Transverse colon (tissue), 4 donors: ENCODE measurements around the gene IL1A. TPM values are rescaled to one million over a fixed set of nuclear protein-coding genes. Genes with fewer than 3 reads are reported as not detected.

Experiments used
- DNase-seq: peaks from one replicate; pipeline ENCODE4 v3.0.0-alpha.2; 2019
- H3K27ac ChIP-seq, 4 donors: fragments of 200-600 bp; sonication (generic); 2 replicates each; pipeline ENCODE4 v1.5.1; 2016 to 2018; ENCODE audit warnings: inconsistent platforms in 4 of 4
- H3K27me3 ChIP-seq: fragments of 200-600 bp; sonication (generic); 2 replicates; pipeline ENCODE4 v1.5.1; 2017; ENCODE audit warnings: inconsistent platforms
- H3K36me3 ChIP-seq, 4 donors: fragments of 200-600 bp; sonication (generic); 2 replicates each; pipeline ENCODE4 v1.5.1; 2017 to 2019; ENCODE audit warnings: inconsistent platforms in 4 of 4
- H3K4me1 ChIP-seq, 4 donors: fragments of 200-600 bp; sonication (generic); 2 replicates each; pipeline ENCODE4 v1.5.1; 2017 to 2020; ENCODE audit warnings: inconsistent platforms in 4 of 4
- H3K4me3 ChIP-seq, 4 donors: fragments of 200-600 bp; sonication (generic); 1 replicate in 1 of 4; 2 replicates in 3 of 4; pipeline versions ENCODE4 v1.5.1 to v1.6.1; 2017 to 2019; ENCODE audit warnings: inconsistent platforms in 4 of 4
- H3K9me3 ChIP-seq, 2 donors: fragments of 200-600 bp; sonication (generic); 2 replicates each; pipeline ENCODE4 v1.5.1; 2017 to 2019; ENCODE audit warnings: inconsistent platforms in 2 of 2
- EP300 ChIP-seq: sonication (generic); formaldehyde crosslinking; IDR thresholded peaks from one replicate; pipeline ENCODE4 v1.6.1; 2017; ENCODE audit warnings: antibody characterized with exemption, low read depth
- POLR2A ChIP-seq: fragments of 450-650 bp; IDR thresholded peaks from one replicate; pipeline ENCODE4 v1.6.1; 2016; ENCODE audit warnings: antibody characterized with exemption, mild to moderate bottlenecking, moderate library complexity
- POLR2AphosphoS5 ChIP-seq, 3 donors: sonication (generic); formaldehyde crosslinking; IDR thresholded peaks; one replicate each; pipeline ENCODE4 v1.6.1; 2016; ENCODE audit warnings: antibody characterized with exemption in 3 of 3
- WGBS, 2 donors: methylation state at CpG; one replicate each; pipeline ENCODE4 v1.1.5; 2018; ENCODE audit warnings: low coverage in 1 of 2; 5-methylcytosine and 5-hydroxymethylcytosine counted together
- in situ Hi-C, 4 donors: fragments of 200-750 bp; cut with MboI; loops; one replicate each; pipeline versions ENCODE4 v1.15.0 to v1.15.1; 2017; ENCODE audit warnings: low sequenced_read_pairs in 3 of 4, low pct_ligation_motif_present in 1 of 4, low pct_unique_long_range_greater_than_20kb in 1 of 4
- intact Hi-C: fragments of 100-400 bp; cut with DNase I; formaldehyde crosslinking; loops from one replicate; pipeline ENCODE4 v1.15.1; 2023; ENCODE audit warnings: low total_unique reads
- total RNA-seq, 4 donors: library from RNA; depleted of rRNA; stranded (reverse); fragments of >200 nt; gene quantifications; one replicate each; pipeline ENCODE4 v1.1.0, GENCODE V29; 2016
- TF ChIP-seq, protein P1 (sequence below), 5 experiments: fragments of 200-600 bp in 3 of 5; fragments of 450-650 bp in 2 of 5; sonication (generic) in 3 of 5; IDR thresholded peaks; 1 replicate in 2 of 5; 2 replicates in 3 of 5; pipeline ENCODE4 v1.5.1; 2016 to 2017; ENCODE audit warnings: antibody characterized with exemption in 5 of 5, inconsistent platforms in 3 of 5, mild to moderate bottlenecking in 2 of 5, moderate library complexity in 1 of 5

IL1A gene
- total RNA-seq, 4 donors from 2014 or later = not detected

DNA sequence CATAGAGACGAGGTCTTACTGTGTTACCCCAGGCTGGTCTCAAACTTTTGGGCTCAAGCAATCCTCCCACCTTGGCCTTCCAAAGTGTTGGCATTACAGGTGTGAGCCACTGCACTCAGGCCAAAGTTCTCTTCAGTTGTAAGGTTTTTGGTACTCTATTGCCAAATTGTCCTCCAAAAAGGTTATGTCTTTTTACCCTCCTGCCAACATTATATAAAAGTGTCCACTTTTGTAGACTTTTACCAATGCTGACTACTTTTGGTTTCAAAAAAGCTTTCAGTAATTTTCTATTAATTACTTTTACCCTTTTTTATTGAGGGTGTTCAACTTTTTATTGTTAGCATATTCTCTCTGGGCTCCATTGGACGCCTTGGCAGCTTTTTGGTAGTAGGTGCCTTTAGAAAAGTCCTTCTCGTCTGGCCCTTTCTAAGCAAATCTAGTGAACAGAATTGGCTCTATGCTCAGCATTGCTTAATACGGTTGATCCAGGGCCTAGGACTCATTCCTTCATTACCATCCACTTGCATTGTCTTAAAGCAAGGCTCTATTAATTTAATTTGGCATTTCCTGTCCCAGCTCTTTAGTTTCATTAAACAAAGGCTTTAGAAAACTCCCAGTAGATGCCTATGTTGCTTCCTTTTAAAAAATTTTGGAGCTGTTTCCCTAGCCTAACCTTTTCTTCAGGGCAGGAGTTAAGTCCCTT is 16.7 kb upstream of the IL1A start:
- Histone ChIP-seq H3K4me3 (no peak overlapping the region), H3K9me3 (no peaks in the 10 kb centered on the region), H3K27ac (no peak overlapping the region), H3K36me3 (no peaks in the 10 kb centered on the region), H3K4me1 (no peaks in the 10 kb centered on the region), H3K27me3 (no peaks in the 10 kb centered on the region)
- TF ChIP-seq POLR2AphosphoS5 (IDR thresholded peaks at IDR 0.05) = no peak
- TF ChIP-seq POLR2A = no peak
- TF ChIP-seq, protein P1, sequence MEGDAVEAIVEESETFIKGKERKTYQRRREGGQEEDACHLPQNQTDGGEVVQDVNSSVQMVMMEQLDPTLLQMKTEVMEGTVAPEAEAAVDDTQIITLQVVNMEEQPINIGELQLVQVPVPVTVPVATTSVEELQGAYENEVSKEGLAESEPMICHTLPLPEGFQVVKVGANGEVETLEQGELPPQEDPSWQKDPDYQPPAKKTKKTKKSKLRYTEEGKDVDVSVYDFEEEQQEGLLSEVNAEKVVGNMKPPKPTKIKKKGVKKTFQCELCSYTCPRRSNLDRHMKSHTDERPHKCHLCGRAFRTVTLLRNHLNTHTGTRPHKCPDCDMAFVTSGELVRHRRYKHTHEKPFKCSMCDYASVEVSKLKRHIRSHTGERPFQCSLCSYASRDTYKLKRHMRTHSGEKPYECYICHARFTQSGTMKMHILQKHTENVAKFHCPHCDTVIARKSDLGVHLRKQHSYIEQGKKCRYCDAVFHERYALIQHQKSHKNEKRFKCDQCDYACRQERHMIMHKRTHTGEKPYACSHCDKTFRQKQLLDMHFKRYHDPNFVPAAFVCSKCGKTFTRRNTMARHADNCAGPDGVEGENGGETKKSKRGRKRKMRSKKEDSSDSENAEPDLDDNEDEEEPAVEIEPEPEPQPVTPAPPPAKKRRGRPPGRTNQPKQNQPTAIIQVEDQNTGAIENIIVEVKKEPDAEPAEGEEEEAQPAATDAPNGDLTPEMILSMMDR (IDR thresholded peaks at IDR 0.05) = no peak
- TF ChIP-seq EP300 = no peak
- 90 to 95% methylated on average over 3 to 4 of the region's 4 CpGs for WGBS, 2 donors
- in situ Hi-C loops = no loop called here
- intact Hi-C loops = no loop called here
- DNase-seq = no peak

DNA sequence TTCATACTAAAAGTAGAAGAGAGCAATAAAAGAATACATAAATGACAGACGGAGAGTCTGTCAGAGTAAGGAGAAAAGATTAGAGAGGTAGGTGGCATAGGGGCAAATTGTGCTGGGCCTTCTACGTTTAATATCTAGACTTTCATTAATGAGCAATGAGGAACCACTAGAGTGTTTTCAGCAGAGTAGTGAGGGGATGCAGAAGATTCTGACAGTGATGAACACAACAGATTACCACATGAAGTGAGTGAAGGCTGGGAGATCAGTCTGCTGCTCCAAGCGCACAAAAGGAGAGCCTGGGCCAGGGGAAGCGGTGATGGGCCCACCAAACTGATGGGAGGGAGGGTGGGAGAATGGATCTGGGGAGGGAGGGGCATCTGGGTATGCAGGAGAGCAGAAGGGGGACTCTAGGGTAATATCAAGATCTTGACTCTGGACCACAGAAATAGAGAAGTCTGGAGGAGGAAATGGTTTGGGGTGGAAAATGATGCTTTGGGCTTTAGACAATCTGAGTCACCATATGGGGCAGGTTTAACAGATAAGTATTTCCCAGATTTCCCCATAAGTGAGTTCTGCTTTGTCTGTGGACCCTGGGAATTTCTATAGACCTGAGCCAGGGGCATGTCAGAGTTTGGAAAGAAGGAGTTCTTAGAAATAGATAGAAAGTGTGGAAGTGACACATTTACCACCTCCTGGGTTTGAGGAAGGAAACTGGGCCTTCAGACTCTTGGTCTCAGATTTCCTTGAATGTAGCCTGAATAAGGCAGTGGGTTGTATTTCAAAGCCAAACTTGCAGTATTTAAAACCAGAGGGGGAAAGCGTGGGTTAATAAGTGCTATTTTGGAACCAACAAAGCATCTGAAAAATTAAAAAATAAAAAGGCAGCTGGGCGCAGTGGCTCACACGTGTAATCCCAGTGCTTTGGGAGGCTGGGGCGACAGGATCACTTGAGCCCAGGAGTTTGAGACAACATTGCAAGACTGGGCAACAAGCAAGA is 15.0 kb upstream of the IL1A start:
- no peaks in the 10 kb centered on the region for H3K27me3 ChIP-seq
- H3K27ac ChIP-seq = no peak overlapping the region
- in situ Hi-C loops (no loop called here), intact Hi-C loops (no loop called here)
- H3K4me1 ChIP-seq = peaks cover 0 to 8% (median 1%) of the 10 kb centered on the region in 4 donors
- no peak for TF ChIP-seq POLR2A
- TF ChIP-seq EP300 = no peak
- DNase-seq = no peak
- WGBS, 2 donors = 75 to 90% methylated on average over 6 to 8 of the region's 8 CpGs
- H3K4me3 ChIP-seq = no peak overlapping the region
- no peaks in the 10 kb centered on the region for H3K36me3 ChIP-seq
- no peaks in the 10 kb centered on the region for H3K9me3 ChIP-seq

DNA sequence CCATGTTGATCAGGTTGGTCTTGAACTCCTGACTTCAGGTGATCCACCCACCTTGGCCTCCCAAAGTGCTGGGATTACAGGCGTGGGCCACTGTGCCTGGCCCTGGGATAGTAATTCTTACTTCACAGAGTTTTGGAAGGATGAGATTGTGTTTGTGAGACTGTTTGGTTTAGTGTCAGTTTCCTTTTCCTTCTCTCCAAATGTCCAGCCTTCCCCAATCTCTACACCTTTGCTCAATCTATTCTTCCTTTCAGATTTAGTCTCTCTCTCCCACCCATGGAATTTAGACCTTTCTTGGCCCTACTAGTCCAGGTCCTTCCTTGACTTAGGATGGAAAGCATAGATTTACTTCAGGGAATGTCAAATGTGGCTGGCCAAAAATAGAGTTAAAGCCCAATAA is 12.2 kb upstream of the IL1A start:
- intact Hi-C loops = no loop called here
- in situ Hi-C loops = no loop called here
- DNase-seq = no peak
- H3K4me3 ChIP-seq = no peak overlapping the region
- WGBS, 2 donors = 0% methylated on average over 1 of the region's 1 CpG; no CpG with 5 or more reads in 1 of the 2 donors
- no peaks in the 10 kb centered on the region for H3K9me3 ChIP-seq
- no peak overlapping the region for H3K27ac ChIP-seq
- no peaks in the 10 kb centered on the region for H3K36me3 ChIP-seq
- TF ChIP-seq POLR2A (no peak), POLR2AphosphoS5 (IDR thresholded peaks at IDR 0.05) (no peak), EP300 (no peak)
- TF ChIP-seq, protein P1 (IDR thresholded peaks at IDR 0.05) = no peak
- peaks cover 0 to 8% (median 1%) of the 10 kb centered on the region in 4 donors for H3K4me1 ChIP-seq
- H3K27me3 ChIP-seq = no peaks in the 10 kb centered on the region

DNA sequence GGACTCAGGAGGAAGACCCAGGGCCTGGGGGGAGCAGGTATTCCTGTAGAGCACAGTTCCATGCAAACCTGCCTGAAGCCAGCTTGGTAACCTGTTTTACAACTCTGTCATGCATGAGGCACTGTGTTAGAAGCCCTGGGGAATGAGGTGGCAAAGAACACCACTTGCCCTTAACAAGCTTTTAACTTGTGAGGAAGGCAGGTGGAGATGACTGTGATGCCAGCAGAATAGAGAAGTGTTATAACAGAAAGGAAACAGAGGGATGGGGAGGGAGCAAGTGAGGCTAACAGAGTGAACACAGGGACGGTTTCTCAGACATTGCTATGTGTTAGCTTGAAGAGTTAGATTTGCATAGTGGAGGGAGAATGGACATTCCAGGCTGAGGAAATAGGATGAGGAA is 11.5 kb upstream of the IL1A start:
- intact Hi-C loops = no loop called here
- Histone ChIP-seq H3K4me1 (peaks cover 0 to 8% (median 1%) of the 10 kb centered on the region in 4 donors), H3K4me3 (no peak overlapping the region), H3K36me3 (no peaks in the 10 kb centered on the region), H3K27ac (no peak overlapping the region), H3K27me3 (no peaks in the 10 kb centered on the region), H3K9me3 (no peaks in the 10 kb centered on the region)
- DNase-seq = no peak
- in situ Hi-C loops = no loop called here
- no peak for TF ChIP-seq EP300
- TF ChIP-seq POLR2AphosphoS5 (IDR thresholded peaks at IDR 0.05) = no peak
- TF ChIP-seq, protein P1 (IDR thresholded peaks at IDR 0.05) = no peak
- no peak for TF ChIP-seq POLR2A
- 54 to 82% methylated on average over 1 of the region's 1 CpG for WGBS, 2 donors
